ENCODE measurements around the gene BEND6. TPM values are rescaled to one million over a fixed set of nuclear protein-coding genes. Genes with fewer than 3 reads are reported as not detected.

Gene BEND6
- total RNA-seq, 4 donors from 2014 or later: 2.0 to 7.8 (median 3.3) TPM

DNA sequence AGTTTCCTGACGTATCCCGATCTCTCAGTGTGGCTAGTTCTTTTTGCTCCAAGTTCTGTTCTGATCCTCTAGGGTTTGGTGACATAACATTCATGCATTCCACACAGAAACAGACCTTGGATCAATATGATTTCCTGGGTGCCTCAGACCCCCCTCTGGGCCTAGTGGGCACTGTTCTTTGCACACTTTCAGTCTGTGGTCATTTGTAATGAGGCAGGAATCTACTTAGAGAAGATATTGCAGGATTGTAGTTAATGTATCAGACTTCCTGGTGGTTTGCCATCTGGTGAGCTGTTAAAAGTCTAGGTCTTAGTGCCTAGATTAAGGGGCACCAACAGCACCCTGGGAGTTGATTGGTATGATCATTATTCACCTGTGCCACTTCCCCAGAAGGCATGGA is 7.5 kb downstream of the BEND6 start:
- DNase-seq (ENCODE audit: low spot score in 2 of 2): no peak
- H3K27ac ChIP-seq: no peak overlapping the region
- H3K36me3 ChIP-seq: no peaks in the 10 kb centered on the region
- WGBS, 2 donors: 89 to 96% methylated on average over 2 of the region's 2 CpGs
- no peak for TF ChIP-seq POLR2A (IDR thresholded peaks at IDR 0.05)
- H3K4me3 ChIP-seq: no peak overlapping the region
- no peaks in the 10 kb centered on the region for H3K4me1 ChIP-seq
- H3K9me3 ChIP-seq: no peaks in the 10 kb centered on the region
- no peaks in the 10 kb centered on the region for H3K27me3 ChIP-seq

DNA sequence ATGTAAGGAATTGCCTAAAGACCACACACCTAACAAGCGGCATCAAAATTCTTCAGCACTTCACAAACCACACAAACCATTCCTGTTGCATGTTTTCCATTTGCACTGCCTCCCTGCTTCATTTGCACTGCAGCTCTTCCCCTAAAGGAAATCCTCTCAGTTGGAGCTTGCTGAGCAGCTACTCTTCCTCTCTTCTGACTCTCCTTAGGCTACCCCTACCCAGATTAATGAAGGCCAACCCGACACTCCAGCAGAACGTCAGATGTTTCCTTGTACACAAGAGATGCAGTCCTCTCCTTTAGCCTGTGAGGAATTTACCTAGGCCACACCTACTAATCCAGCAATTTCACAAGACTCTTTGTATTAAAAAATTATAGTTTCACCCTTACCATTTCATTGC is 8.1 kb downstream of the BEND6 start:
- H3K27me3 ChIP-seq: no peaks in the 10 kb centered on the region
- no peak overlapping the region for H3K4me3 ChIP-seq
- TF ChIP-seq POLR2A (IDR thresholded peaks at IDR 0.05) (no peak), EP300 (IDR thresholded peaks at IDR 0.05) (no peak)
- TF ChIP-seq, protein P1, sequence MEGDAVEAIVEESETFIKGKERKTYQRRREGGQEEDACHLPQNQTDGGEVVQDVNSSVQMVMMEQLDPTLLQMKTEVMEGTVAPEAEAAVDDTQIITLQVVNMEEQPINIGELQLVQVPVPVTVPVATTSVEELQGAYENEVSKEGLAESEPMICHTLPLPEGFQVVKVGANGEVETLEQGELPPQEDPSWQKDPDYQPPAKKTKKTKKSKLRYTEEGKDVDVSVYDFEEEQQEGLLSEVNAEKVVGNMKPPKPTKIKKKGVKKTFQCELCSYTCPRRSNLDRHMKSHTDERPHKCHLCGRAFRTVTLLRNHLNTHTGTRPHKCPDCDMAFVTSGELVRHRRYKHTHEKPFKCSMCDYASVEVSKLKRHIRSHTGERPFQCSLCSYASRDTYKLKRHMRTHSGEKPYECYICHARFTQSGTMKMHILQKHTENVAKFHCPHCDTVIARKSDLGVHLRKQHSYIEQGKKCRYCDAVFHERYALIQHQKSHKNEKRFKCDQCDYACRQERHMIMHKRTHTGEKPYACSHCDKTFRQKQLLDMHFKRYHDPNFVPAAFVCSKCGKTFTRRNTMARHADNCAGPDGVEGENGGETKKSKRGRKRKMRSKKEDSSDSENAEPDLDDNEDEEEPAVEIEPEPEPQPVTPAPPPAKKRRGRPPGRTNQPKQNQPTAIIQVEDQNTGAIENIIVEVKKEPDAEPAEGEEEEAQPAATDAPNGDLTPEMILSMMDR (IDR thresholded peaks at IDR 0.05): no peak
- no peak for DNase-seq (ENCODE audit: low spot score in 2 of 2)
- 80 to 82% methylated on average over 3 of the region's 3 CpGs for WGBS, 2 donors
- H3K4me1 ChIP-seq: no peaks in the 10 kb centered on the region
- H3K36me3 ChIP-seq: no peaks in the 10 kb centered on the region
- H3K9me3 ChIP-seq: no peaks in the 10 kb centered on the region
- no peak overlapping the region for H3K27ac ChIP-seq

DNA sequence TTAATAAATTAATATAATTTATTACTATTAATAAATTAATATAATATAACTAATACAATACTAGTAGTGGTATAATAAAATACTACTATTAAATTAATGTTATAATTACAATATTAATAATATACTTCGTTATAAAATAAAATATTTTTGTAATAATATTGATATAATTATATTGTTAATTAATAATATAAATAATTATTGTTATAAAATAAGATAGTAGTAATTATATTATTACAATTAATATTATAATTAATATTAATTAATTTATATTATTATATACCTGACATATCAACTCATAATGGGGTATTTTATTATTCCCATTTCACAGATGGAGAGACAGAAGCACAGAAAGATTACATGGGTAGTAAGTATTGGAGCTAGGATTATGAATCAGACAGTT is 8.9 kb downstream of the BEND6 start:
- Histone ChIP-seq H3K36me3 (no peaks in the 10 kb centered on the region), H3K9me3 (no peaks in the 10 kb centered on the region), H3K4me3 (no peak overlapping the region), H3K4me1 (no peaks in the 10 kb centered on the region), H3K27me3 (no peaks in the 10 kb centered on the region), H3K27ac (no peak overlapping the region)
- no peak for DNase-seq (ENCODE audit: low spot score in 2 of 2)
- WGBS, 2 donors: 82 to 93% methylated on average over 1 of the region's 1 CpG
- TF ChIP-seq, protein P1 (IDR thresholded peaks at IDR 0.05): no peak
- TF ChIP-seq POLR2A (IDR thresholded peaks at IDR 0.05) (no peak), EP300 (IDR thresholded peaks at IDR 0.05) (no peak)

DNA sequence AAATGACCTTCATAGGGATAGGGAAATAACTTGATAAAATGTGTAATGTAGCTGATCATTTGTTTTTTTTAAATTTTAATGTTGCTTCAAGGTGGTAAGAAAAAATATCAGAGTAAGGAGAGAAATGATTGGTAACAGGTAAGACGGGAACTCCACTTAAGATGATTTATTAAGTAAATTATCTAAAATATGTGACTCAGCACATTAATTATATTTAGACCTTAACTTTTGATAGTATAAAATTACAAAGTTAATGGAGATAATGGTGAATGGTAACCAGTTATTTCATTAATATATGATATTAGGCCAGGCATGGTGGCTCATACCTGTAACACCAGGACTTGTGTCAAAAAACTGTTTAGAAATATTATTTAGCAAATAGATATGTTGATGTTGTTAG is 10.2 kb downstream of the BEND6 start:
- H3K4me1 ChIP-seq: no peaks in the 10 kb centered on the region
- no peak for DNase-seq (ENCODE audit: low spot score in 2 of 2)
- H3K9me3 ChIP-seq: no peaks in the 10 kb centered on the region
- no peaks in the 10 kb centered on the region for H3K27me3 ChIP-seq
- H3K27ac ChIP-seq: no peak overlapping the region
- no peak overlapping the region for H3K4me3 ChIP-seq
- WGBS, 2 donors: 91% methylated on average over 1 of the region's 1 CpG
- TF ChIP-seq POLR2A (IDR thresholded peaks at IDR 0.05) (no peak), EP300 (IDR thresholded peaks at IDR 0.05) (no peak)
- TF ChIP-seq, protein P1 (IDR thresholded peaks at IDR 0.05): no peak
- H3K36me3 ChIP-seq: no peaks in the 10 kb centered on the region

DNA sequence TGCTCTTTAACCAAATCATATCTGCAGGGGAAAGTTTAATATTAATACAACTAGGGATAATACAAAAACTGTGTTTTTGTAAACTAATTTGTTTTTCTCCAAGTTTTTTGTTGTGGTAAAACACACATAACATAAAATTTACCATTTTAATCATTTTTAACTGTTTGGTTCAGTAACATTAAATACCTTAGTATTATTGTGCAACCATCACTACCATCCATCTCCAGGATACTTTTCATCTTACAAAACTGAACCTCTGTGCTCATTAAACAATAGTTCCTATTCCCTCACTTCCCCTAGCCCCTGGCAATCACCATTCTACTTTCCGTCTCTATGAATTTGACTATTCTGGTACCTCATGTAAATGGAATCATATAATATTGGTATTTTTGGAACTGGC is 15.9 kb downstream of the BEND6 start:
- DNase-seq (ENCODE audit: low spot score in 2 of 2): no peak
- TF ChIP-seq EP300 (IDR thresholded peaks at IDR 0.05): no peak
- TF ChIP-seq, protein P1 (IDR thresholded peaks at IDR 0.05): no peak
- no peak for TF ChIP-seq POLR2A (IDR thresholded peaks at IDR 0.05)
- no peaks in the 10 kb centered on the region for H3K9me3 ChIP-seq
- no peak overlapping the region for H3K27ac ChIP-seq
- H3K4me3 ChIP-seq: no peak overlapping the region
- 92 to 96% methylated on average over 1 of the region's 1 CpG for WGBS, 2 donors
- H3K4me1 ChIP-seq: no peaks in the 10 kb centered on the region
- H3K36me3 ChIP-seq: no peaks in the 10 kb centered on the region
- H3K27me3 ChIP-seq: no peaks in the 10 kb centered on the region

DNA sequence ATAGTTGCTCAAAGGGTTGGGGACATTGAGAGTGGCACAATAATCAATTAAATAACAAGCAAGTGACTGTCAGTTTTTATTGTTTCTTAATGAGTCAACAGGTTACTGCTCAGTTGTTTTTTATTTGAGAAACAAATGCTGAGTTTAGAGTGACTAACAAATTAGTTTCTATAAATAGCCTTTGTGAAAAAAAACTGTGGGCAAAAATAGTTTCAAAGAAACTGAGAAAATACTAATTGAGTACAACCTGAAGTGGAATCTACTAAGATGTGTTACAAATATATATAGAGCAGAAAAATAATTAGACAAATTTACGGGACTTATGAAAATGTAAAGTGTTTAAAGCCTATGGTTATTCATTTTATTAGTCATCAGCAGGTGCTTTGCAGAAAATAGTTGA is 22.3 kb downstream of the BEND6 start:
- Histone ChIP-seq H3K36me3 (no peaks in the 10 kb centered on the region), H3K27me3 (no peaks in the 10 kb centered on the region), H3K9me3 (peaks cover 0 to 21% (median 0%) of the 10 kb centered on the region in 4 donors), H3K4me1 (no peaks in the 10 kb centered on the region), H3K27ac (no peak overlapping the region), H3K4me3 (no peak overlapping the region)
- WGBS, 2 donors: 89 to 98% methylated on average over 1 of the region's 1 CpG
- DNase-seq (ENCODE audit: low spot score in 2 of 2): no peak
- TF ChIP-seq, protein P1 (IDR thresholded peaks at IDR 0.05): no peak
- TF ChIP-seq EP300 (IDR thresholded peaks at IDR 0.05) (no peak), POLR2A (IDR thresholded peaks at IDR 0.05) (no peak)
